HCT116 (cell line): ENCODE results near the gene HIVEP1. TPM values are rescaled to one million over a fixed set of nuclear protein-coding genes. Genes with fewer than 3 reads are reported as not detected.

Experiments
- ATAC-seq: fragments of 200-7000 bp; cut with Tn5 transposase; 2 replicates; pipeline ENCODE4 v1.9.1; 2020; ENCODE audit warnings: mild to moderate bottlenecking, moderate library complexity
- BruUV-seq: library from RNA; stranded (reverse); fragments of 400-500 nt; replicated peaks from 2 replicates; lab custom pipeline; 2021; lab: Mats Ljungman, UMichigan
- CTCF ChIA-PET: fragments of 300-600 bp; sonication (Branson Sonifier 250); formaldehyde crosslinking; loops from one replicate; lab custom pipeline; 2021; ENCODE audit warnings: antibody characterized with exemption; lab: Charles Lee
- POLR2A ChIA-PET: fragments of 300-600, 350-600 bp; sonication (Branson Sonifier 250); formaldehyde crosslinking; loops from one replicate; lab custom pipeline; 2021; ENCODE audit warnings: antibody characterized with exemption; lab: Charles Lee
- RAD21 ChIA-PET, 2 experiments: fragments of 300-600 bp; sonication (Branson Sonifier 250); formaldehyde crosslinking; loops; one replicate each; lab custom pipeline; 2023; ENCODE audit warnings: low total read pairs in 2 of 2; ENCODE audit not compliant: uncharacterized antibody in 2 of 2, unreplicated experiment in 2 of 2, low non-redundant PET in 1 of 2; lab: Charles Lee
- DNase-seq: peaks from one replicate; pipeline ENCODE4 v3.0.0-alpha.2; 2010; ENCODE audit warnings: low read depth, low spot score
- H2AFZ ChIP-seq: fragments of 200-600 bp; shearing (Covaris generic), sonication (generic); 2 replicates; pipeline ENCODE4 v1.6.1; 2017; ENCODE audit warnings: low read depth, mixed run types, mixed read lengths, antibody characterized with exemption, low read length; ENCODE audit not compliant: poor library complexity, severe bottlenecking
- H3K27ac ChIP-seq: 2 replicates; pipeline ENCODE4 v1.5.1; 2012; ENCODE audit warnings: low read depth, low read length
- H3K27me3 ChIP-seq: fragments of 200-600 bp; sonication (generic); 2 replicates; pipeline ENCODE4 v1.6.1; 2016; ENCODE audit warnings: mixed run types, low read length, mixed read lengths; ENCODE audit not compliant: insufficient read depth
- H3K36me3 ChIP-seq, 2 experiments: fragments of 200-500 bp in 1 of 2; fragments of 200-600 bp in 1 of 2; sonication (Bioruptor generic) in 1 of 2; sonication (generic) in 1 of 2; 2 replicates each; pipeline versions ENCODE4 v1.5.1 to v1.6.1; 2014 to 2016; ENCODE audit warnings: low read length in 2 of 2, inconsistent platforms in 1 of 2, mixed read lengths in 1 of 2, mixed run types in 1 of 2; ENCODE audit not compliant: insufficient read depth in 2 of 2, control insufficient read depth in 1 of 2
- H3K4me1 ChIP-seq, 2 experiments: fragments of 200-600 bp in 1 of 2; sonication (generic) in 1 of 2; 2 replicates each; pipeline versions ENCODE4 v1.5.1 to v1.6.1; 2012 to 2017; ENCODE audit warnings: low read length in 2 of 2, inconsistent platforms in 1 of 2, mild to moderate bottlenecking in 1 of 2, mixed read lengths in 1 of 2, mixed run types in 1 of 2, moderate library complexity in 1 of 2; ENCODE audit not compliant: insufficient read depth in 2 of 2, control insufficient read depth in 1 of 2
- H3K4me2 ChIP-seq: fragments of 200-600 bp; sonication (generic); 2 replicates; pipeline ENCODE4 v1.6.1; 2017; ENCODE audit warnings: mixed run types, low read length, mixed read lengths
- H3K4me3 ChIP-seq, 2 experiments: fragments of 200-600 bp in 1 of 2; sonication (generic) in 1 of 2; replicated peaks in 1 of 2; 2 replicates each; pipeline ENCODE4 v1.5.1; 2011 to 2016; ENCODE audit warnings: low read length in 2 of 2, control low read depth in 1 of 2, low read depth in 1 of 2, mild to moderate bottlenecking in 1 of 2, mixed read lengths in 1 of 2, mixed run types in 1 of 2
- H3K79me2 ChIP-seq: fragments of 200-600 bp; sonication (generic); 2 replicates; pipeline ENCODE4 v1.6.1; 2017; ENCODE audit warnings: mild to moderate bottlenecking, mixed run types, low read length, moderate library complexity, mixed read lengths; ENCODE audit not compliant: insufficient read depth
- H3K9ac ChIP-seq: fragments of 200-600 bp; sonication (generic); 2 replicates; pipeline ENCODE4 v1.6.1; 2016; ENCODE audit warnings: low read length, mixed read lengths
- H3K9me2 ChIP-seq: fragments of 200-600 bp; sonication (generic), shearing (Covaris generic); 2 replicates; pipeline ENCODE4 v1.6.1; 2017; ENCODE audit warnings: mixed run types, mild to moderate bottlenecking, moderate library complexity; ENCODE audit not compliant: insufficient read depth
- H3K9me3 ChIP-seq, 2 experiments: fragments of 200-500 bp in 1 of 2; fragments of 200-600 bp in 1 of 2; sonication (Bioruptor generic) in 1 of 2; sonication (generic) in 1 of 2; 2 replicates each; pipeline ENCODE4 v1.6.1; 2014 to 2017; ENCODE audit warnings: low read length in 2 of 2, mixed read lengths in 2 of 2, inconsistent platforms in 1 of 2, low read depth in 1 of 2, mild to moderate bottlenecking in 1 of 2, mixed run types in 1 of 2, moderate library complexity in 1 of 2; ENCODE audit not compliant: control insufficient read depth in 1 of 2, insufficient read depth in 1 of 2
- H4K20me1 ChIP-seq: fragments of 200-600 bp; sonication (generic), shearing (Covaris generic); 2 replicates; pipeline ENCODE4 v1.6.1; 2017; ENCODE audit warnings: mixed run types, mild to moderate bottlenecking, moderate library complexity; ENCODE audit not compliant: insufficient read depth
- FOSL1 ChIP-seq: IDR thresholded peaks from 2 replicates; pipeline ENCODE4 v1.6.1; 2012; ENCODE audit warnings: low read depth
- POLR2A ChIP-seq: IDR thresholded peaks from 2 replicates; pipeline ENCODE4 v1.7.0; 2011; ENCODE audit warnings: borderline replicate concordance; ENCODE audit not compliant: insufficient read depth, insufficient read length; ENCODE audit errors: extremely low read depth
- POLR2AphosphoS5 ChIP-seq: IDR thresholded peaks from 2 replicates; pipeline ENCODE4 v1.6.1; 2011; ENCODE audit warnings: mild to moderate bottlenecking, low read depth, low read length, moderate library complexity
- RAD21 ChIP-seq: IDR thresholded peaks from 2 replicates; pipeline ENCODE4 v1.6.1; 2012; ENCODE audit warnings: low read depth, mild to moderate bottlenecking
- SIN3A ChIP-seq: IDR thresholded peaks from 2 replicates; pipeline ENCODE4 v1.6.1; 2012; ENCODE audit warnings: low read depth
- YY1 ChIP-seq: IDR thresholded peaks from 2 replicates; pipeline ENCODE4 v1.6.1; 2011; ENCODE audit warnings: low read length, low read depth, moderate library complexity, mild to moderate bottlenecking; ENCODE audit not compliant: insufficient replicate concordance; ENCODE audit errors: extremely low read depth
- ZNF274 ChIP-seq: fragments of 200-500 bp; sonication (Bioruptor generic); IDR thresholded peaks from 2 replicates; pipeline ENCODE4 v1.6.1; 2014; ENCODE audit warnings: mild to moderate bottlenecking, low read depth, low read length, inconsistent platforms
- intact Hi-C: fragments of 100-400 bp; cut with micrococcal nuclease; formaldehyde crosslinking; loops from 2 replicates; pipeline ENCODE4 v1.10.0; 2022
- total RNA-seq: library from RNA; stranded (reverse); gene quantifications from one replicate; pipeline ENCODE4 v1.2.1, GENCODE V29; 2021; ENCODE audit not compliant: unreplicated experiment
- TF ChIP-seq, protein P1 (sequence below), 3 experiments: fragments of 200-600 bp in 1 of 3; sonication (generic) in 1 of 3; IDR thresholded peaks in 2 of 3; conservative IDR thresholded peaks in 1 of 3; 2 replicates each; pipeline ENCODE4 v1.5.1; 2012 to 2017; ENCODE audit warnings: low read depth in 2 of 3, low read length in 2 of 3, antibody characterized with exemption in 1 of 3, borderline replicate concordance in 1 of 3, control low read depth in 1 of 3, mild to moderate bottlenecking in 1 of 3, mixed read lengths in 1 of 3, mixed run types in 1 of 3, moderate library complexity in 1 of 3; ENCODE audit not compliant: insufficient read depth in 1 of 3
- TF ChIP-seq, protein P2 (sequence below): IDR thresholded peaks from 2 replicates; pipeline ENCODE4 v1.6.1; 2011; ENCODE audit warnings: mild to moderate bottlenecking, low read length, moderate library complexity; ENCODE audit not compliant: insufficient replicate concordance; ENCODE audit errors: extremely low read depth
- TF ChIP-seq, protein P3 (sequence below): IDR thresholded peaks from 2 replicates; pipeline ENCODE4 v1.6.1; 2012
- TF ChIP-seq, protein P4 (sequence below): IDR thresholded peaks from 2 replicates; pipeline ENCODE4 v1.6.1; 2012

HIVEP1 gene
- total RNA-seq, 1 experiment from 2014 or later: 11.2 TPM

DNA sequence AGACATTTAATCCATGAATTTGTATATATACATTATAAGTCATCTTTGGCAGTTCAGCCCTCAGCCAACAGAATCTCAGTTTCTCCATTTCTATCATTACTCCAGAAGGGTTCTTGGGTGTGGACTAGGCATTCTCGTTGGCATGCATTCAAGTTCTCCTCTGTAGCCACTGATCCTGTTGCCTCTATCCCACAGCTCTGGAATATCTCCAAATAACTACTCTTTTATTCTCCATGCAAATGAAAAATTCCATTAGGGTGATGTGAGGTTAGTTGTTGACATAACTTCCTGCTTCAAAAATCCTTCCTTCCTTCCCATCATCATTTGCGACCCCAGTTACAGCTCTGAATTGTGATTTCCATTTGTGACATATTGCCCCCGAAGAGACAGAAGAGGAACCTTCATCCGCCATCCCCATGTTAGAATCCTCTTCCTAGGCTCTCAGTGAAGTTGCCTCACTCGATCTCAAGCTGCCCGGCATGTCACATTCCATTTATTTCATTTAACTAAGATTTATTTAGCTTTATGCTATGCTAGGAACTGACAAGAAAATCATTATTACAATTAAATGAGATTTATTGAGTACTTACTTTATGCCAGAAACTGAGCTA, 184.3 kb downstream of the HIVEP1 start:
- DNase-seq (no peak), ATAC-seq (no peak)
- ChIA-PET RAD21 (no interaction called here), CTCF (no interaction called here)
- no TSS peak for BruUV-seq
- intact Hi-C loops: no loop called here
- Histone ChIP-seq H3K9me2 (no peaks in the 10 kb centered on the region), H3K27ac (no peak overlapping the region), H3K27me3 (no peaks in the 10 kb centered on the region), H3K4me1 (no peaks in the 10 kb centered on the region), H3K4me2 (no peak overlapping the region), H3K9me3 (no peaks in the 10 kb centered on the region)
- TF ChIP-seq, protein P1, sequence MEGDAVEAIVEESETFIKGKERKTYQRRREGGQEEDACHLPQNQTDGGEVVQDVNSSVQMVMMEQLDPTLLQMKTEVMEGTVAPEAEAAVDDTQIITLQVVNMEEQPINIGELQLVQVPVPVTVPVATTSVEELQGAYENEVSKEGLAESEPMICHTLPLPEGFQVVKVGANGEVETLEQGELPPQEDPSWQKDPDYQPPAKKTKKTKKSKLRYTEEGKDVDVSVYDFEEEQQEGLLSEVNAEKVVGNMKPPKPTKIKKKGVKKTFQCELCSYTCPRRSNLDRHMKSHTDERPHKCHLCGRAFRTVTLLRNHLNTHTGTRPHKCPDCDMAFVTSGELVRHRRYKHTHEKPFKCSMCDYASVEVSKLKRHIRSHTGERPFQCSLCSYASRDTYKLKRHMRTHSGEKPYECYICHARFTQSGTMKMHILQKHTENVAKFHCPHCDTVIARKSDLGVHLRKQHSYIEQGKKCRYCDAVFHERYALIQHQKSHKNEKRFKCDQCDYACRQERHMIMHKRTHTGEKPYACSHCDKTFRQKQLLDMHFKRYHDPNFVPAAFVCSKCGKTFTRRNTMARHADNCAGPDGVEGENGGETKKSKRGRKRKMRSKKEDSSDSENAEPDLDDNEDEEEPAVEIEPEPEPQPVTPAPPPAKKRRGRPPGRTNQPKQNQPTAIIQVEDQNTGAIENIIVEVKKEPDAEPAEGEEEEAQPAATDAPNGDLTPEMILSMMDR (IDR thresholded peaks at IDR 0.05 in 2 of 3, conservative IDR thresholded peaks at IDR 0.05 in 1 of 3; ENCODE audit: borderline replicate concordance in 1 of 3, insufficient read depth in 1 of 3, low read depth in 2 of 3, low read length in 2 of 3): no peak
- TF ChIP-seq YY1 (no peak), RAD21 (no peak), FOSL1 (no peak), POLR2A (no peak), SIN3A (no peak), ZNF274 (no peak), POLR2AphosphoS5 (no peak)
- TF ChIP-seq, protein P2, sequence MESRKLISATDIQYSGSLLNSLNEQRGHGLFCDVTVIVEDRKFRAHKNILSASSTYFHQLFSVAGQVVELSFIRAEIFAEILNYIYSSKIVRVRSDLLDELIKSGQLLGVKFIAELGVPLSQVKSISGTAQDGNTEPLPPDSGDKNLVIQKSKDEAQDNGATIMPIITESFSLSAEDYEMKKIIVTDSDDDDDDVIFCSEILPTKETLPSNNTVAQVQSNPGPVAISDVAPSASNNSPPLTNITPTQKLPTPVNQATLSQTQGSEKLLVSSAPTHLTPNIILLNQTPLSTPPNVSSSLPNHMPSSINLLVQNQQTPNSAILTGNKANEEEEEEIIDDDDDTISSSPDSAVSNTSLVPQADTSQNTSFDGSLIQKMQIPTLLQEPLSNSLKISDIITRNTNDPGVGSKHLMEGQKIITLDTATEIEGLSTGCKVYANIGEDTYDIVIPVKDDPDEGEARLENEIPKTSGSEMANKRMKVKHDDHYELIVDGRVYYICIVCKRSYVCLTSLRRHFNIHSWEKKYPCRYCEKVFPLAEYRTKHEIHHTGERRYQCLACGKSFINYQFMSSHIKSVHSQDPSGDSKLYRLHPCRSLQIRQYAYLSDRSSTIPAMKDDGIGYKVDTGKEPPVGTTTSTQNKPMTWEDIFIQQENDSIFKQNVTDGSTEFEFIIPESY: no peak
- TF ChIP-seq, protein P3, sequence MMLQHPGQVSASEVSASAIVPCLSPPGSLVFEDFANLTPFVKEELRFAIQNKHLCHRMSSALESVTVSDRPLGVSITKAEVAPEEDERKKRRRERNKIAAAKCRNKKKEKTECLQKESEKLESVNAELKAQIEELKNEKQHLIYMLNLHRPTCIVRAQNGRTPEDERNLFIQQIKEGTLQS: no peak
- TF ChIP-seq, protein P4, sequence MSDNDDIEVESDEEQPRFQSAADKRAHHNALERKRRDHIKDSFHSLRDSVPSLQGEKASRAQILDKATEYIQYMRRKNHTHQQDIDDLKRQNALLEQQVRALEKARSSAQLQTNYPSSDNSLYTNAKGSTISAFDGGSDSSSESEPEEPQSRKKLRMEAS: no peak
- TF ChIP-seq, all 23 proteins: peak for 0
- Histone ChIP-seq H4K20me1 (no peaks in the 10 kb centered on the region), H3K4me3 (no peak overlapping the region), H2AFZ (no peak overlapping the region), H3K79me2 (no peaks in the 10 kb centered on the region), H3K36me3 (no peaks in the 10 kb centered on the region), H3K9ac (no peak overlapping the region)
- POLR2A ChIA-PET: no interaction called here
